KBM-7 (cell line): Measurements from ENCODE around the gene PIN1.
"Not testable (repeated sequence)": the region's sequence is repeated elsewhere in the genome, so short reads cannot be mapped to it uniquely, and the experiment has no call there.

Experiments used
- DNase-seq: peaks from one replicate; pipeline ENCODE4 v3.0.0-alpha.2; 2015
- in situ Hi-C: fragments of 300-500 bp; cut with MboI; formaldehyde crosslinking; loops from 2 replicates; pipeline ENCODE4 v1.14.3; 2020; ENCODE audit warnings: low sequenced_read_pairs, low pct_unique_long_range_greater_than_20kb, mixed read lengths

PIN1 gene

GRCh38 chr19:9811139-9811538 is 24.0 kb upstream of the PIN1 start:
- no peak for DNase-seq
- in situ Hi-C loops, result no loop called here

GRCh38 chr19:9818175-9818733 is 16.9 kb upstream of the PIN1 start:
- in situ Hi-C loops, result no loop called here

GRCh38 chr19:9818734-9819595 is 16.2 kb upstream of the PIN1 start, which contains the start of gene FBXL12:
TSS of gene FBXL12 (minus strand) at chr19:9819079. CDS start at chr19:9818813, 266 bp downstream.
- in situ Hi-C loops, result no loop called here
- peak; percentile 98 for DNase-seq

More at GRCh38 chr19:9818175-9818733, 16.9 kb upstream of the PIN1 start:
- no peak for DNase-seq

GRCh38 chr19:9819596-9819909 is 15.6 kb upstream of the PIN1 start:
- no peak for DNase-seq
- in situ Hi-C loops, result no loop called here

- DNase-seq, in situ Hi-C loops: not testable (repeated sequence)
Observed at GRCh38 chr19:9820034-9820433, 15.1 kb upstream of the PIN1 start.

- no peak for DNase-seq
- in situ Hi-C loops, result no loop called here
Observed at GRCh38 chr19:9823816-9824215, 11.3 kb upstream of the PIN1 start.

GRCh38 chr19:9827289-9828238 is 7.6 kb upstream of the PIN1 start, which contains the start of gene UBL5:
TSS of gene UBL5 (plus strand) at chr19:9827918. CDS start at chr19:9828338, 420 bp downstream.
- in situ Hi-C loops, result no loop called here
- DNase-seq, result peak; percentile 94

- in situ Hi-C loops, result no loop called here
- peak; percentile 24 for DNase-seq
Observed at GRCh38 chr19:9828551-9829063, 6.5 kb upstream of the PIN1 start.

- in situ Hi-C loops, result no loop called here
- no peak for DNase-seq
Observed at GRCh38 chr19:9834307-9834725, 802 bp upstream of the PIN1 start.

- in situ Hi-C loops, result no loop called here
- no peak for DNase-seq
Observed at GRCh38 chr19:9835507-9835949, 410 bp downstream of the PIN1 start.

- DNase-seq, result no peak
- in situ Hi-C loops, result no loop called here
Observed at GRCh38 chr19:9836021-9836420, 903 bp downstream of the PIN1 start.

GRCh38 chr19:9838324-9838723 is 3.2 kb downstream of the PIN1 start:
- in situ Hi-C loops, result no loop called here

GRCh38 chr19:9839415-9839814 is 4.3 kb downstream of the PIN1 start:
- DNase-seq, result no peak
- in situ Hi-C loops, result no loop called here

More at GRCh38 chr19:9838324-9838723, 3.2 kb downstream of the PIN1 start:
- no peak for DNase-seq

- in situ Hi-C loops, result no loop called here
- DNase-seq, result no peak
Observed at GRCh38 chr19:9842834-9843625, 7.9 kb downstream of the PIN1 start.

GRCh38 chr19:9843626-9844273 is 8.6 kb downstream of the PIN1 start:
- in situ Hi-C loops, DNase-seq: not testable (repeated sequence)

- DNase-seq, result peak; percentile 52
- in situ Hi-C loops, result no loop called here
Observed at GRCh38 chr19:9847087-9847671, 12.1 kb downstream of the PIN1 start.

GRCh38 chr19:9848060-9848459 is 12.9 kb downstream of the PIN1 start:
- in situ Hi-C loops, result no loop called here
- no peak for DNase-seq

- in situ Hi-C loops, result no loop called here
- DNase-seq, result no peak
Observed at GRCh38 chr19:9848762-9849161, 13.6 kb downstream of the PIN1 start.
